ENCODE measurements around the gene DYRK1A. TPM values are rescaled to one million over a fixed set of nuclear protein-coding genes. Genes with fewer than 3 reads are reported as not detected.

Gene DYRK1A
- total RNA-seq, 2 donors from 2014 or later, result 55.6 to 59.9 TPM

GRCh38 chr21:37348664-37349063 is 17.9 kb upstream of the DYRK1A start:
- H3K36me3 Mint-ChIP-seq (ENCODE audit: low read depth), result no peaks in the 10 kb centered on the region

GRCh38 chr21:37350472-37350871 is 16.1 kb upstream of the DYRK1A start:
- Mint-ChIP-seq H3K4me1 (no peaks in the 10 kb centered on the region), H3K36me3 (ENCODE audit: low read depth) (no peaks in the 10 kb centered on the region), H3K27me3 (peaks cover 16% of the 10 kb centered on the region), H3K9me3 (peaks cover 13% of the 10 kb centered on the region), H3K4me3 (no peak overlapping the region), H3K27ac (no peak overlapping the region)
- ATAC-seq (replicated peaks), result no peak

More at GRCh38 chr21:37348664-37349063, 17.9 kb upstream of the DYRK1A start:
- no peak for ATAC-seq (replicated peaks)
- no peaks in the 10 kb centered on the region for H3K4me1 Mint-ChIP-seq
- H3K9me3 Mint-ChIP-seq, result peaks cover 13% of the 10 kb centered on the region
- no peak overlapping the region for H3K27ac Mint-ChIP-seq
- peaks cover 7% of the 10 kb centered on the region for H3K27me3 Mint-ChIP-seq
- no peak overlapping the region for H3K4me3 Mint-ChIP-seq

DNA sequence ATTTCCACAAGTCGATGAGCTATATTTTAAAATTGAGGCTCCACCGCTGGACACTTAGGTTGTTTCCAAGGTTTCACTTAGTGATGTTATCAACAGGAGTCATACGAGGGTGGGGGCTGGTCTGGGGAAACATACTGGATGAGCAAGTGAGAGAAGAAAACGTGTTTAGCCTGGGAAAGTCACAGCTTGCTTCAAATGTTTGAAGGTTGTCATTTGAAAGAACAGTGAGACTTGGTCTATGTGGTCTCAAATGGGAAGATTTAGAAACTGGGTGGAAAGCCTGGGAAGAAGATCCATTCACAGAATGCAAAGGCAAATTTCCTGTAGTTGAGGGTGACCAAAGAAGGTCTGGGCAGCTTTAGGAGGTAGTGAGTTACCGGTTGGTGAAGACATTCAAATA is 9.9 kb upstream of the DYRK1A start:
- Mint-ChIP-seq H3K9me3 (peaks cover 2% of the 10 kb centered on the region), H3K4me3 (no peak overlapping the region)
- no peak for ATAC-seq (replicated peaks)

GRCh38 chr21:37357691-37358090 is 8.9 kb upstream of the DYRK1A start:
- Mint-ChIP-seq H3K4me1 (no peaks in the 10 kb centered on the region), H3K36me3 (ENCODE audit: low read depth) (no peaks in the 10 kb centered on the region), H3K9me3 (no peaks in the 10 kb centered on the region), H3K27ac (no peak overlapping the region), H3K4me3 (no peak overlapping the region), H3K27me3 (peaks cover 17% of the 10 kb centered on the region)
- no peak for ATAC-seq (replicated peaks)

More for the DNA sequence above, 9.9 kb upstream of the DYRK1A start:
- Mint-ChIP-seq H3K4me1 (no peaks in the 10 kb centered on the region), H3K27ac (no peak overlapping the region), H3K36me3 (ENCODE audit: low read depth) (no peaks in the 10 kb centered on the region), H3K27me3 (peaks cover 18% of the 10 kb centered on the region)

- Mint-ChIP-seq H3K4me1 (no peaks in the 10 kb centered on the region), H3K27ac (no peak overlapping the region), H3K4me3 (no peak overlapping the region), H3K27me3 (peaks cover 16% of the 10 kb centered on the region), H3K9me3 (no peaks in the 10 kb centered on the region), H3K36me3 (ENCODE audit: low read depth) (no peaks in the 10 kb centered on the region)
- no peak for ATAC-seq (replicated peaks)
These were observed 8.2 kb upstream of the DYRK1A start for GRCh38 chr21:37358397-37358796.

GRCh38 chr21:37363936-37364335 is 2.6 kb upstream of the DYRK1A start:
- no peak for ATAC-seq (replicated peaks)
- no peaks in the 10 kb centered on the region for H3K4me1 Mint-ChIP-seq
- H3K4me3 Mint-ChIP-seq, result no peak overlapping the region
- H3K27me3 Mint-ChIP-seq, result no peaks in the 10 kb centered on the region
- no peak overlapping the region for H3K27ac Mint-ChIP-seq
- no peaks in the 10 kb centered on the region for H3K9me3 Mint-ChIP-seq
- H3K36me3 Mint-ChIP-seq (ENCODE audit: low read depth), result peaks cover 18% of the 10 kb centered on the region

GRCh38 chr21:37364722-37365121 is 1.9 kb upstream of the DYRK1A start:
- Mint-ChIP-seq H3K9me3 (no peaks in the 10 kb centered on the region), H3K4me1 (peaks cover 5% of the 10 kb centered on the region), H3K36me3 (ENCODE audit: low read depth) (peaks cover 21% of the 10 kb centered on the region), H3K27ac (peak overlapping the region; percentile 98), H3K4me3 (peak overlapping the region; percentile 95), H3K27me3 (no peaks in the 10 kb centered on the region)
- ATAC-seq (replicated peaks), result no peak

- peak overlapping the region; percentile 95 for H3K4me3 Mint-ChIP-seq
- peaks cover 21% of the 10 kb centered on the region for H3K36me3 Mint-ChIP-seq (ENCODE audit: low read depth)
- H3K9me3 Mint-ChIP-seq, result no peaks in the 10 kb centered on the region
- peak; percentile 25 for ATAC-seq (replicated peaks)
- peak overlapping the region; percentile 98 for H3K27ac Mint-ChIP-seq
- peaks cover 16% of the 10 kb centered on the region for H3K4me1 Mint-ChIP-seq
- H3K27me3 Mint-ChIP-seq, result no peaks in the 10 kb centered on the region
These were observed 774 bp upstream of the DYRK1A start for GRCh38 chr21:37365517-37366481.

DNA sequence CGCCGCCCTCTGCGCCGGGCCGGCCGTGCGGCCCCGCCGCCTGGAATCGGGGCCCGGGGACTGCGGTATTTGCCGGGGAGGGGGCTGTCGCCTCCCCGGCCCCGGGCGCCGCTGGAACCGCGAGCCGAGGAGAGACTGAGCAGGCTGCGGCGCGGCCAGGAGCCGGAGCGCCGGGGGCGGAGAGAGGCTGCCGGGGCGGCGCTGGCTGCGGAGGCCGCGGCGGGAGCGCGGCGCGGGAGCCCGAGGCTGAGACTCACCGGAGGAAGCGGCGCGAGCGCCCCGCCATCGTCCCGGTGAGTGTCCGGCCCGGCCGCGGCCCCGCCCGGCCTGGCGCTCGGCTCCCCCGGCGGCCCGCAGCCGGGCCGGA is 746 bp downstream of the DYRK1A start:
- Mint-ChIP-seq H3K27me3 (no peaks in the 10 kb centered on the region), H3K27ac (peak overlapping the region; percentile 97), H3K36me3 (ENCODE audit: low read depth) (peaks cover 21% of the 10 kb centered on the region), H3K9me3 (no peaks in the 10 kb centered on the region), H3K4me1 (peaks cover 25% of the 10 kb centered on the region), H3K4me3 (peak overlapping the region; percentile 89)
- no peak for ATAC-seq (replicated peaks)

- Mint-ChIP-seq H3K27me3 (no peaks in the 10 kb centered on the region), H3K27ac (peak overlapping the region; percentile 96), H3K9me3 (no peaks in the 10 kb centered on the region), H3K4me3 (peak overlapping the region; percentile 89), H3K4me1 (peaks cover 31% of the 10 kb centered on the region), H3K36me3 (ENCODE audit: low read depth) (peaks cover 21% of the 10 kb centered on the region)
- ATAC-seq (replicated peaks), result peak; percentile 26
These were observed 1.3 kb downstream of the DYRK1A start for GRCh38 chr21:37367703-37368540.

GRCh38 chr21:37368541-37369279 is 2.1 kb downstream of the DYRK1A start:
- H3K4me1 Mint-ChIP-seq, result peaks cover 34% of the 10 kb centered on the region
- peak overlapping the region; percentile 89 for H3K4me3 Mint-ChIP-seq
- H3K27ac Mint-ChIP-seq, result peak overlapping the region; percentile 96
- peaks cover 21% of the 10 kb centered on the region for H3K36me3 Mint-ChIP-seq (ENCODE audit: low read depth)
- peak; percentile 15 for ATAC-seq (replicated peaks)
- H3K9me3 Mint-ChIP-seq, result no peaks in the 10 kb centered on the region
- no peaks in the 10 kb centered on the region for H3K27me3 Mint-ChIP-seq

DNA sequence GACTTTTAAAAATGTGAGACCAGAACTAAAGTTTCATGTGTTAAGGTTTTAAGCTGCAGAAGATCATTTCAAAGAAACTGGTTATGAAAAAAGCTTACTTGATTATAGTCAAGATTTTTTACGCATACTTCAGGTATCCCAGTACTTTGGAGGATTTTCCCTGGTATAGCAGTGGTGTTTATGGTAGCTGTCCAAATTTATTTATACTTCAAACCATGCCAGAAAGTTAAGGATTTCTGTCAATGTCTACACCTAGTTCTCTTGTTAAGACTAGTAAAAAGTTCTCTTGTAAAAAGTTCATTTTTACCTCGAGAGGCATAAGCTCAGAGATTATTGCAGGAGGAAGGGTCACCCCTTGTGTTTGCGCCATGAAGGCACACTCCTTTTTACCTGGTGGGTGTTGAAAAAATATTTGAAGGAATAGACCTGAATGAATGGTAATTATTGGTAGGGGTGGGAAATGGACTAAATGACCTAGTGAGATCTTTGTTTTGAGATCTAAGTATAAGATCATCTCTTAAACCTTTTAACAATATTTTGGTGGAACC is 2.8 kb downstream of the DYRK1A start:
- H3K4me3 Mint-ChIP-seq, result peak overlapping the region; percentile 89
- no peaks in the 10 kb centered on the region for H3K27me3 Mint-ChIP-seq
- no peaks in the 10 kb centered on the region for H3K9me3 Mint-ChIP-seq
- peaks cover 40% of the 10 kb centered on the region for H3K4me1 Mint-ChIP-seq
- H3K27ac Mint-ChIP-seq, result peak overlapping the region; percentile 96
- ATAC-seq (replicated peaks), result no peak
- peaks cover 21% of the 10 kb centered on the region for H3K36me3 Mint-ChIP-seq (ENCODE audit: low read depth)

GRCh38 chr21:37370152-37371040 is 3.8 kb downstream of the DYRK1A start:
- Mint-ChIP-seq H3K27ac (peak overlapping the region; percentile 96), H3K4me1 (peaks cover 46% of the 10 kb centered on the region), H3K9me3 (no peaks in the 10 kb centered on the region), H3K36me3 (ENCODE audit: low read depth) (peaks cover 21% of the 10 kb centered on the region), H3K4me3 (peak overlapping the region; percentile 89), H3K27me3 (no peaks in the 10 kb centered on the region)
- peak; percentile 25 for ATAC-seq (replicated peaks)

All from activated T-helper 17 cell treated with anti-CD3 and anti-CD28 coated beads, Interleukin-2, amount 50 U/mL, for 72 hours (primary cell).